Activated CD4-positive, alpha-beta memory T cell treated with anti-CD3 and anti-CD28 coated beads for 36 hours (primary cell): ENCODE measurements around the gene POC1A. TPM values are rescaled to one million over a fixed set of nuclear protein-coding genes. Genes with fewer than 3 reads are reported as not detected.

Source experiments
- CTCF ChIA-PET: fragments of 350-600 bp; sonication (Branson Sonifier 250); formaldehyde crosslinking; loops from one replicate; lab custom pipeline; 2021; ENCODE audit warnings: antibody characterized with exemption, inconsistent platforms; lab: Charles Lee
- POLR2A ChIA-PET: fragments of 350-600 bp; sonication (Branson Sonifier 250); formaldehyde crosslinking; loops from one replicate; lab custom pipeline; 2021; ENCODE audit warnings: antibody characterized with exemption; lab: Charles Lee
- DNase-seq: peaks from one replicate; pipeline ENCODE4 v3.0.0-alpha.2; 2020
- H3K27ac Mint-ChIP-seq: one replicate; pipeline ENCODE4 v1.8.0; 2021; ENCODE audit warnings: mixed read lengths
- H3K27me3 Mint-ChIP-seq: one replicate; pipeline ENCODE4 v1.8.0; 2021; ENCODE audit warnings: mixed read lengths
- H3K36me3 Mint-ChIP-seq: one replicate; pipeline ENCODE4 v1.8.0; 2021; ENCODE audit warnings: mixed read lengths
- H3K4me1 Mint-ChIP-seq: one replicate; pipeline ENCODE4 v1.8.0; 2021; ENCODE audit warnings: low read depth, mixed read lengths
- H3K4me3 Mint-ChIP-seq: one replicate; pipeline ENCODE4 v1.8.0; 2021; ENCODE audit warnings: mild to moderate bottlenecking, mixed read lengths
- H3K9me3 Mint-ChIP-seq: one replicate; pipeline ENCODE4 v1.8.0; 2021; ENCODE audit warnings: mixed read lengths
- intact Hi-C: fragments of 100-400 bp; cut with micrococcal nuclease; formaldehyde crosslinking; loops from one replicate; pipeline ENCODE4 v1.15.1; 2023
- total RNA-seq, 2 experiments: library from RNA; stranded (reverse); gene quantifications; one replicate each; pipeline ENCODE4 v1.2.3, GENCODE V29; 2021

POC1A gene
- 10 to 100 TPM; 28.5 to 30.5 TPM for total RNA-seq

GRCh38 chr3:52154135-52155094 lies at the start of gene POC1A:
Gene POC1A, minus strand, starts transcription at chr3:52154423. Its CDS starts 51 bp downstream, at chr3:52154372.
- Mint-ChIP-seq H3K27me3 (no peaks in the 10 kb centered on the region), H3K4me1 (peaks cover 20% of the 10 kb centered on the region), H3K9me3 (no peaks in the 10 kb centered on the region), H3K27ac (peak within 1 kb of the TSS; percentile 89), H3K36me3 (peaks cover 2% of the 10 kb centered on the region), H3K4me3 (peak within 1 kb of the TSS; percentile 88)
- ChIA-PET CTCF (interaction anchor here (0.9 to 1.7 kb wide), 15 partner anchors 9 to 293 kb away, joined by 3 to 9 read pairs (median 4); partner anchors contain the start of genes ABHD14B, ACY1 and DUSP7), POLR2A (interaction anchor here (0.7 to 3.2 kb wide), 5 partner anchors 15 to 170 kb away, joined by 3 to 16 read pairs (median 4); partner anchors contain the start of genes DUSP7 and RPL29)
- intact Hi-C loops = loop anchor here (1.0 to 5.0 kb wide), 6 partner anchors 44 to 212 kb away; partner anchors contain the start of genes ALAS1, PARP3 and WDR82
- peak; percentile 94 for DNase-seq

- POLR2A ChIA-PET = no interaction called here
- H3K27ac Mint-ChIP-seq = peak overlapping the region; percentile 18
- no peak for DNase-seq
- intact Hi-C loops = no loop called here
- no peaks in the 10 kb centered on the region for H3K27me3 Mint-ChIP-seq
- CTCF ChIA-PET = interaction anchor here (1.4 to 11.0 kb wide), 4 partner anchors 18 to 136 kb away, joined by 3 to 76 read pairs (median 8); no protein-coding TSS in a partner anchor
- peaks cover 54% of the 10 kb centered on the region for H3K4me1 Mint-ChIP-seq
- H3K9me3 Mint-ChIP-seq = no peaks in the 10 kb centered on the region
- peaks cover 76% of the 10 kb centered on the region for H3K36me3 Mint-ChIP-seq
- no peak overlapping the region for H3K4me3 Mint-ChIP-seq
These were observed 49.5 kb upstream of the POC1A start for GRCh38 chr3:52203701-52204100.

GRCh38 chr3:52202384-52203077 lies 48.3 kb upstream of the POC1A start:
- Mint-ChIP-seq H3K9me3 (no peaks in the 10 kb centered on the region), H3K27me3 (no peaks in the 10 kb centered on the region)
- intact Hi-C loops = no loop called here

GRCh38 chr3:52200981-52201679 lies 46.9 kb upstream of the POC1A start:
- Mint-ChIP-seq H3K4me3 (no peak overlapping the region), H3K27ac (peak overlapping the region; percentile 74), H3K27me3 (no peaks in the 10 kb centered on the region), H3K4me1 (peaks cover 65% of the 10 kb centered on the region), H3K36me3 (peaks cover 61% of the 10 kb centered on the region), H3K9me3 (no peaks in the 10 kb centered on the region)
- CTCF ChIA-PET = interaction anchor here (1.0 to 11.0 kb wide), 4 partner anchors 20 to 162 kb away, joined by 3 to 76 read pairs (median 4); no protein-coding TSS in a partner anchor
- POLR2A ChIA-PET = interaction anchor here (0.6 kb wide), 1 partner anchor 222 kb away, joined by 3 read pairs; no protein-coding TSS in a partner anchor
- intact Hi-C loops = no loop called here
- no peak for DNase-seq

More at GRCh38 chr3:52202384-52203077, 48.3 kb upstream of the POC1A start:
- Mint-ChIP-seq H3K4me1 (peaks cover 58% of the 10 kb centered on the region), H3K4me3 (no peak overlapping the region), H3K36me3 (peaks cover 70% of the 10 kb centered on the region), H3K27ac (peak overlapping the region; percentile 74)
- ChIA-PET CTCF (interaction anchor here (1.4 to 11.0 kb wide), 3 partner anchors 19 to 58 kb away, joined by 3 to 76 read pairs (median 6); no protein-coding TSS in a partner anchor), POLR2A (no interaction called here)
- DNase-seq = no peak

GRCh38 chr3:52198643-52199608 lies 44.7 kb upstream of the POC1A start:
- peaks cover 42% of the 10 kb centered on the region for H3K36me3 Mint-ChIP-seq
- H3K4me3 Mint-ChIP-seq = peak overlapping the region; percentile 98
- POLR2A ChIA-PET = no interaction called here
- no peaks in the 10 kb centered on the region for H3K9me3 Mint-ChIP-seq
- H3K27me3 Mint-ChIP-seq = no peaks in the 10 kb centered on the region
- peaks cover 51% of the 10 kb centered on the region for H3K4me1 Mint-ChIP-seq
- no peak for DNase-seq
- intact Hi-C loops = loop anchor here (1.0 kb wide), 2 partner anchors 21 to 45 kb away; partner anchors contain the start of gene POC1A
- peak overlapping the region; percentile 81 for H3K27ac Mint-ChIP-seq
- CTCF ChIA-PET = interaction anchor here (0.7 to 1.1 kb wide), 2 partner anchors 19 to 75 kb away, joined by 3 read pairs; no protein-coding TSS in a partner anchor

GRCh38 chr3:52197842-52198625 lies 43.8 kb upstream of the POC1A start, which contains the start of gene ALAS1:
Gene ALAS1, plus strand, starts transcription at chr3:52198160. Its CDS starts 1,082 bp downstream, at chr3:52199242.
- intact Hi-C loops = loop anchor here (1.0 kb wide), 2 partner anchors 22 to 44 kb away; partner anchors contain the start of gene POC1A
- peak; percentile 97 for DNase-seq
- peaks cover 35% of the 10 kb centered on the region for H3K36me3 Mint-ChIP-seq
- POLR2A ChIA-PET = interaction anchor here (1.1 kb wide), 1 partner anchor 13 kb away, joined by 3 read pairs; no protein-coding TSS in a partner anchor
- peak within 1 kb of the TSS; percentile 81 for H3K27ac Mint-ChIP-seq
- CTCF ChIA-PET = interaction anchor here (1.5 kb wide), 1 partner anchor 19 kb away, joined by 3 read pairs; no protein-coding TSS in a partner anchor
- H3K27me3 Mint-ChIP-seq = no peaks in the 10 kb centered on the region
- H3K4me1 Mint-ChIP-seq = peaks cover 46% of the 10 kb centered on the region
- H3K9me3 Mint-ChIP-seq = no peaks in the 10 kb centered on the region
- peak within 1 kb of the TSS; percentile 98 for H3K4me3 Mint-ChIP-seq

GRCh38 chr3:52197499-52197841 lies 43.2 kb upstream of the POC1A start:
- no peak for DNase-seq
- intact Hi-C loops = no loop called here
- peaks cover 29% of the 10 kb centered on the region for H3K36me3 Mint-ChIP-seq
- CTCF ChIA-PET = interaction anchor here (0.7 to 1.5 kb wide), 3 partner anchors 20 to 43 kb away, joined by 3 read pairs; partner anchors contain the start of gene POC1A
- H3K27me3 Mint-ChIP-seq = no peaks in the 10 kb centered on the region
- peak overlapping the region; percentile 98 for H3K4me3 Mint-ChIP-seq
- no peaks in the 10 kb centered on the region for H3K9me3 Mint-ChIP-seq
- POLR2A ChIA-PET = interaction anchor here (1.1 kb wide), 1 partner anchor 14 kb away, joined by 3 read pairs; no protein-coding TSS in a partner anchor
- H3K4me1 Mint-ChIP-seq = peaks cover 44% of the 10 kb centered on the region
- peak overlapping the region; percentile 81 for H3K27ac Mint-ChIP-seq

GRCh38 chr3:52196977-52197376 lies 42.8 kb upstream of the POC1A start:
- no peak overlapping the region for H3K4me3 Mint-ChIP-seq
- peaks cover 25% of the 10 kb centered on the region for H3K36me3 Mint-ChIP-seq
- H3K4me1 Mint-ChIP-seq = peaks cover 40% of the 10 kb centered on the region
- POLR2A ChIA-PET = interaction anchor here (1.1 kb wide), 1 partner anchor 14 kb away, joined by 3 read pairs; no protein-coding TSS in a partner anchor
- H3K27me3 Mint-ChIP-seq = no peaks in the 10 kb centered on the region
- H3K27ac Mint-ChIP-seq = peak overlapping the region; percentile 81
- DNase-seq = no peak
- no peaks in the 10 kb centered on the region for H3K9me3 Mint-ChIP-seq
- intact Hi-C loops = no loop called here
- CTCF ChIA-PET = interaction anchor here (0.7 to 1.5 kb wide), 5 partner anchors 20 to 196 kb away, joined by 3 to 4 read pairs (median 3); partner anchors contain the start of gene POC1A

- intact Hi-C loops = no loop called here
- peaks cover 15% of the 10 kb centered on the region for H3K36me3 Mint-ChIP-seq
- no peaks in the 10 kb centered on the region for H3K27me3 Mint-ChIP-seq
- POLR2A ChIA-PET = no interaction called here
- no peak overlapping the region for H3K27ac Mint-ChIP-seq
- H3K4me3 Mint-ChIP-seq = no peak overlapping the region
- no peaks in the 10 kb centered on the region for H3K9me3 Mint-ChIP-seq
- DNase-seq = no peak
- peaks cover 29% of the 10 kb centered on the region for H3K4me1 Mint-ChIP-seq
- CTCF ChIA-PET = interaction anchor here (0.7 to 1.0 kb wide), 2 partner anchors 36 to 143 kb away, joined by 4 read pairs; no protein-coding TSS in a partner anchor
These were observed 41.7 kb upstream of the POC1A start for GRCh38 chr3:52195823-52196331.
